Endothelial cell of umbilical vein (primary cell): ENCODE results near the gene JDP2.

Experiments used
- EZH2 ChIP-seq: IDR thresholded peaks from 2 replicates; pipeline ENCODE4 v1.6.1; 2012; ENCODE audit warnings: borderline replicate concordance, low read depth, mild to moderate bottlenecking, moderate library complexity, low read length, inconsistent platforms; ENCODE audit not compliant: severe bottlenecking
- FOS ChIP-seq: IDR thresholded peaks from 2 replicates; pipeline ENCODE4 v1.6.1; 2011; ENCODE audit warnings: mild to moderate bottlenecking, low read length, moderate library complexity, borderline replicate concordance; ENCODE audit not compliant: insufficient read depth
- GATA2 ChIP-seq: IDR thresholded peaks from 2 replicates; pipeline ENCODE4 v1.7.0; 2011; ENCODE audit warnings: low read depth, mild to moderate bottlenecking, moderate library complexity, mixed read lengths, low read length; ENCODE audit not compliant: insufficient read length, insufficient read depth
- JUN ChIP-seq: IDR thresholded peaks from 2 replicates; pipeline ENCODE4 v1.6.1; 2011; ENCODE audit warnings: borderline replicate concordance, low read depth; ENCODE audit not compliant: insufficient read length, insufficient read depth
- MAX ChIP-seq: IDR thresholded peaks from 2 replicates; pipeline ENCODE4 v1.6.1; 2011; ENCODE audit not compliant: insufficient read depth, insufficient read length
- MYC ChIP-seq: IDR thresholded peaks from one replicate; pipeline ENCODE4 v1.6.1; 2011; ENCODE audit warnings: mild to moderate bottlenecking, low read depth, low read length
- POLR2A ChIP-seq: IDR thresholded peaks from 2 replicates; pipeline ENCODE4 v1.6.1; 2012; ENCODE audit warnings: low read depth, mild to moderate bottlenecking, control low read depth, low read length
- POLR2AphosphoS5 ChIP-seq: IDR thresholded peaks from 2 replicates; pipeline ENCODE4 v1.6.1; 2012; ENCODE audit warnings: low read depth, mild to moderate bottlenecking, control low read depth, low read length, moderate library complexity; ENCODE audit not compliant: insufficient read depth
- TF ChIP-seq, protein P1 (sequence below), 2 donors: IDR thresholded peaks; 1 replicate in 1 of 2; 2 replicates in 1 of 2; pipeline ENCODE4 v1.5.1; 2011; ENCODE audit warnings: low read length in 2 of 2, mild to moderate bottlenecking in 2 of 2, moderate library complexity in 2 of 2, control low read depth in 1 of 2, inconsistent platforms in 1 of 2, low read depth in 1 of 2; ENCODE audit not compliant: insufficient read depth in 1 of 2; ENCODE audit errors: extremely low read depth in 1 of 2

- no peak for TF ChIP-seq POLR2A
- TF ChIP-seq EZH2 = no peak
- TF ChIP-seq, protein P1, sequence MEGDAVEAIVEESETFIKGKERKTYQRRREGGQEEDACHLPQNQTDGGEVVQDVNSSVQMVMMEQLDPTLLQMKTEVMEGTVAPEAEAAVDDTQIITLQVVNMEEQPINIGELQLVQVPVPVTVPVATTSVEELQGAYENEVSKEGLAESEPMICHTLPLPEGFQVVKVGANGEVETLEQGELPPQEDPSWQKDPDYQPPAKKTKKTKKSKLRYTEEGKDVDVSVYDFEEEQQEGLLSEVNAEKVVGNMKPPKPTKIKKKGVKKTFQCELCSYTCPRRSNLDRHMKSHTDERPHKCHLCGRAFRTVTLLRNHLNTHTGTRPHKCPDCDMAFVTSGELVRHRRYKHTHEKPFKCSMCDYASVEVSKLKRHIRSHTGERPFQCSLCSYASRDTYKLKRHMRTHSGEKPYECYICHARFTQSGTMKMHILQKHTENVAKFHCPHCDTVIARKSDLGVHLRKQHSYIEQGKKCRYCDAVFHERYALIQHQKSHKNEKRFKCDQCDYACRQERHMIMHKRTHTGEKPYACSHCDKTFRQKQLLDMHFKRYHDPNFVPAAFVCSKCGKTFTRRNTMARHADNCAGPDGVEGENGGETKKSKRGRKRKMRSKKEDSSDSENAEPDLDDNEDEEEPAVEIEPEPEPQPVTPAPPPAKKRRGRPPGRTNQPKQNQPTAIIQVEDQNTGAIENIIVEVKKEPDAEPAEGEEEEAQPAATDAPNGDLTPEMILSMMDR (IDR thresholded peaks at IDR 0.05; ENCODE audit: extremely low read depth in 1 of 2, insufficient read depth in 1 of 2, low read depth in 1 of 2, low read length in 2 of 2) = no peak
- no peak for TF ChIP-seq MYC
- no peak for TF ChIP-seq POLR2AphosphoS5
- no peak for TF ChIP-seq FOS
- no peak for TF ChIP-seq MAX
- no peak for TF ChIP-seq JUN
- no peak for TF ChIP-seq GATA2
Observed at GRCh38 chr14:75430116-75430515, 2.3 kb downstream of the JDP2 start.
